Stimulated activated effector memory CD8-positive, alpha-beta T cell treated with anti-CD3 and anti-CD28 coated beads, Interleukin-12 subunit alpha, Interleukin-12 subunit beta, amount 100 ng/mL, for 72 hours (primary cell): ENCODE results near the gene AIF1L.

Experiments
- ATAC-seq: fragments of 150-1000 bp; cut with Tn5 transposase; 2 replicates; pipeline ENCODE4 v1.10.0; 2021
- DNase-seq, 2 donors: peaks; one replicate each; pipeline ENCODE4 v3.0.0; 2021 to 2022; ENCODE audit warnings: low spot score in 2 of 2
- H3K27ac Mint-ChIP-seq: one replicate; pipeline ENCODE4 v1.8.0; 2022; ENCODE audit warnings: mild to moderate bottlenecking, mixed read lengths
- H3K36me3 Mint-ChIP-seq: one replicate; pipeline ENCODE4 v1.8.0; 2022; ENCODE audit warnings: mild to moderate bottlenecking, mixed read lengths
- H3K4me1 Mint-ChIP-seq: one replicate; pipeline ENCODE4 v1.8.0; 2022; ENCODE audit warnings: mixed read lengths
- H3K4me3 Mint-ChIP-seq: one replicate; pipeline ENCODE4 v1.8.0; 2022; ENCODE audit warnings: mild to moderate bottlenecking, mixed read lengths
- H3K9me3 Mint-ChIP-seq: one replicate; pipeline ENCODE4 v1.8.0; 2022; ENCODE audit warnings: mixed read lengths

Gene AIF1L

GRCh38 chr9:131117762-131118145 lies 21.4 kb downstream of the AIF1L start:
- Mint-ChIP-seq H3K27ac (no peak overlapping the region), H3K36me3 (no peaks in the 10 kb centered on the region), H3K9me3 (no peaks in the 10 kb centered on the region), H3K4me1 (no peaks in the 10 kb centered on the region), H3K4me3 (no peak overlapping the region)
- no peak for DNase-seq
- ATAC-seq: no peak

- Mint-ChIP-seq H3K4me3 (no peak overlapping the region), H3K36me3 (no peaks in the 10 kb centered on the region)
Observed at GRCh38 chr9:131119600-131119999, 23.3 kb downstream of the AIF1L start.

GRCh38 chr9:131120620-131121228 lies 24.4 kb downstream of the AIF1L start:
- DNase-seq (no peak), ATAC-seq (no peak)
- no peaks in the 10 kb centered on the region for H3K9me3 Mint-ChIP-seq
- no peak overlapping the region for H3K4me3 Mint-ChIP-seq
- H3K36me3 Mint-ChIP-seq: peaks cover 8% of the 10 kb centered on the region
- H3K4me1 Mint-ChIP-seq: peaks cover 10% of the 10 kb centered on the region
- no peak overlapping the region for H3K27ac Mint-ChIP-seq

More at GRCh38 chr9:131119600-131119999, 23.3 kb downstream of the AIF1L start:
- Mint-ChIP-seq H3K4me1 (peaks cover under 1% of the 10 kb centered on the region), H3K9me3 (no peaks in the 10 kb centered on the region), H3K27ac (no peak overlapping the region)
- no peak for DNase-seq
- ATAC-seq: no peak

GRCh38 chr9:131121346-131121745 lies 25.0 kb downstream of the AIF1L start:
- Mint-ChIP-seq H3K27ac (no peak overlapping the region), H3K4me3 (no peak overlapping the region), H3K4me1 (peaks cover 15% of the 10 kb centered on the region)

GRCh38 chr9:131122158-131122557 lies 25.8 kb downstream of the AIF1L start:
- no peak overlapping the region for H3K4me3 Mint-ChIP-seq
- ATAC-seq (no peak), DNase-seq (no peak)
- H3K9me3 Mint-ChIP-seq: no peaks in the 10 kb centered on the region
- H3K4me1 Mint-ChIP-seq: peaks cover 20% of the 10 kb centered on the region
- no peak overlapping the region for H3K27ac Mint-ChIP-seq
- peaks cover 13% of the 10 kb centered on the region for H3K36me3 Mint-ChIP-seq

More at GRCh38 chr9:131121346-131121745, 25.0 kb downstream of the AIF1L start:
- peaks cover 8% of the 10 kb centered on the region for H3K36me3 Mint-ChIP-seq
- DNase-seq: no peak
- ATAC-seq: no peak
- no peaks in the 10 kb centered on the region for H3K9me3 Mint-ChIP-seq

GRCh38 chr9:131125038-131125287 lies 28.6 kb downstream of the AIF1L start:
- Mint-ChIP-seq H3K36me3 (peaks cover 41% of the 10 kb centered on the region), H3K9me3 (no peaks in the 10 kb centered on the region), H3K4me1 (peaks cover 20% of the 10 kb centered on the region), H3K27ac (peak overlapping the region; percentile 97), H3K4me3 (peak overlapping the region; percentile 89)
- DNase-seq (no peak), ATAC-seq (no peak)

- peak; percentile 98 for ATAC-seq
- DNase-seq: peak; percentile 99 to 100
- Mint-ChIP-seq H3K4me3 (peak within 1 kb of the TSS; percentile 89), H3K27ac (peak within 1 kb of the TSS; percentile 97), H3K4me1 (peaks cover 20% of the 10 kb centered on the region), H3K36me3 (peaks cover 46% of the 10 kb centered on the region), H3K9me3 (no peaks in the 10 kb centered on the region)
Observed at GRCh38 chr9:131125288-131126058, 29.1 kb downstream of the AIF1L start, which contains the start of gene NUP214. Gene NUP214, plus strand, starts transcription at chr9:131125586. Its CDS starts 119 bp downstream, at chr9:131125705.

- H3K4me3 Mint-ChIP-seq: peak overlapping the region; percentile 89
- peak overlapping the region; percentile 97 for H3K27ac Mint-ChIP-seq
- no peak for DNase-seq
- ATAC-seq: no peak
- H3K9me3 Mint-ChIP-seq: no peaks in the 10 kb centered on the region
- H3K36me3 Mint-ChIP-seq: peaks cover 52% of the 10 kb centered on the region
- peaks cover 20% of the 10 kb centered on the region for H3K4me1 Mint-ChIP-seq
Observed at GRCh38 chr9:131126059-131126426, 29.7 kb downstream of the AIF1L start.

- Mint-ChIP-seq H3K4me1 (peaks cover 20% of the 10 kb centered on the region), H3K4me3 (no peak overlapping the region), H3K27ac (no peak overlapping the region), H3K9me3 (no peaks in the 10 kb centered on the region), H3K36me3 (peaks cover 83% of the 10 kb centered on the region)
- no peak for ATAC-seq
- DNase-seq: no peak
Observed at GRCh38 chr9:131129183-131129582, 32.9 kb downstream of the AIF1L start.

GRCh38 chr9:131138676-131139075 lies 42.3 kb downstream of the AIF1L start:
- Mint-ChIP-seq H3K27ac (no peak overlapping the region), H3K36me3 (peaks cover 100% of the 10 kb centered on the region), H3K4me1 (peaks cover 5% of the 10 kb centered on the region), H3K4me3 (no peak overlapping the region), H3K9me3 (no peaks in the 10 kb centered on the region)
- DNase-seq (no peak), ATAC-seq (no peak)

GRCh38 chr9:131140112-131140511 lies 43.8 kb downstream of the AIF1L start:
- ATAC-seq: no peak
- Mint-ChIP-seq H3K27ac (no peak overlapping the region), H3K4me1 (peaks cover 5% of the 10 kb centered on the region), H3K9me3 (no peaks in the 10 kb centered on the region), H3K36me3 (peaks cover 100% of the 10 kb centered on the region), H3K4me3 (no peak overlapping the region)
- DNase-seq: no peak

- peaks cover 100% of the 10 kb centered on the region for H3K36me3 Mint-ChIP-seq
- no peak overlapping the region for H3K4me3 Mint-ChIP-seq
Observed at GRCh38 chr9:131140550-131140949, 44.2 kb downstream of the AIF1L start.

GRCh38 chr9:131142160-131142559 lies 45.8 kb downstream of the AIF1L start:
- H3K4me1 Mint-ChIP-seq: no peaks in the 10 kb centered on the region
- DNase-seq: no peak
- H3K9me3 Mint-ChIP-seq: no peaks in the 10 kb centered on the region
- H3K36me3 Mint-ChIP-seq: peaks cover 100% of the 10 kb centered on the region
- no peak overlapping the region for H3K4me3 Mint-ChIP-seq
- ATAC-seq: no peak
- H3K27ac Mint-ChIP-seq: no peak overlapping the region

More at GRCh38 chr9:131140550-131140949, 44.2 kb downstream of the AIF1L start:
- ATAC-seq (no peak), DNase-seq (no peak)
- H3K4me1 Mint-ChIP-seq: peaks cover 5% of the 10 kb centered on the region
- no peak overlapping the region for H3K27ac Mint-ChIP-seq
- no peaks in the 10 kb centered on the region for H3K9me3 Mint-ChIP-seq

GRCh38 chr9:131144201-131144600 lies 47.9 kb downstream of the AIF1L start:
- peaks cover 100% of the 10 kb centered on the region for H3K36me3 Mint-ChIP-seq
- peak overlapping the region; percentile 71 for H3K27ac Mint-ChIP-seq
- H3K9me3 Mint-ChIP-seq: no peaks in the 10 kb centered on the region
- no peaks in the 10 kb centered on the region for H3K4me1 Mint-ChIP-seq
- no peak for ATAC-seq
- no peak overlapping the region for H3K4me3 Mint-ChIP-seq
- DNase-seq: no peak

GRCh38 chr9:131145245-131145644 lies 48.9 kb downstream of the AIF1L start:
- H3K36me3 Mint-ChIP-seq: peaks cover 100% of the 10 kb centered on the region
- no peak for ATAC-seq

GRCh38 chr9:131146186-131146585 lies 49.9 kb downstream of the AIF1L start:
- ATAC-seq (no peak), DNase-seq (no peak)
- Mint-ChIP-seq H3K4me1 (no peaks in the 10 kb centered on the region), H3K36me3 (peaks cover 100% of the 10 kb centered on the region), H3K4me3 (no peak overlapping the region), H3K27ac (no peak overlapping the region), H3K9me3 (no peaks in the 10 kb centered on the region)

More at GRCh38 chr9:131145245-131145644, 48.9 kb downstream of the AIF1L start:
- DNase-seq: no peak
- H3K27ac Mint-ChIP-seq: peak overlapping the region; percentile 71
- no peaks in the 10 kb centered on the region for H3K4me1 Mint-ChIP-seq
- H3K4me3 Mint-ChIP-seq: no peak overlapping the region
- H3K9me3 Mint-ChIP-seq: no peaks in the 10 kb centered on the region
